ENCODE results near the gene CMTM8.

DNA sequence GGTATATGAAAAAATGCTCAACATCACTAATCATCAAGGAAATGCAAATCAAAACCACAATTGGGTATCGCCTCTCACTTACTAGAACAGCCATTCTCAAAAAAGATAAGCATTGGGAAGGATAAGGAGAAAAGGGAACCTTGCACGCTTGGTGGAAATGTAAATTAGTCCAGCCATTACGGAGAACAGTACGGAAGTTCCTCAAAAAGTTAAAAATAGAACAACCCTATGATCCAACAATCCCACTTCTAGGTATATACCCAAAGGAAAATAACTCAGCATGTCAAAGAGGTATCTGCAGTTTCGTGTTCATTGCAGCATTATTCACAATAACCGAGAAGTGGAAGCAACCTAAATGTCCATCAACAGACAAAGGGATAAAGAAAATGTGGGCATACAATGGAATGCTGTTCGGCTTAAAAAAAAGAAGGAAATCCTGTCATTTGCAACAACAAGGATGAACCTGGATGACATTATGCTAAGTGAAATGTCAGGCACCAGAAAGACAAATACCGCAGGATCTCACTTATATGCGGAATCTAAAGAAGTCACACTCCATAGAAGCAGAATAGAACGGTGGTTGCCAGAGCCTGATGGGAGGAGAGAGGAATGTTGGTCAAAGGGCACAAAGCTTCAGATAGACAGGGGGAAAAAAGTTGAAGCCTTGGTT is 141.5 kb downstream of the CMTM8 start:
- TF ChIP-seq, protein P1, sequence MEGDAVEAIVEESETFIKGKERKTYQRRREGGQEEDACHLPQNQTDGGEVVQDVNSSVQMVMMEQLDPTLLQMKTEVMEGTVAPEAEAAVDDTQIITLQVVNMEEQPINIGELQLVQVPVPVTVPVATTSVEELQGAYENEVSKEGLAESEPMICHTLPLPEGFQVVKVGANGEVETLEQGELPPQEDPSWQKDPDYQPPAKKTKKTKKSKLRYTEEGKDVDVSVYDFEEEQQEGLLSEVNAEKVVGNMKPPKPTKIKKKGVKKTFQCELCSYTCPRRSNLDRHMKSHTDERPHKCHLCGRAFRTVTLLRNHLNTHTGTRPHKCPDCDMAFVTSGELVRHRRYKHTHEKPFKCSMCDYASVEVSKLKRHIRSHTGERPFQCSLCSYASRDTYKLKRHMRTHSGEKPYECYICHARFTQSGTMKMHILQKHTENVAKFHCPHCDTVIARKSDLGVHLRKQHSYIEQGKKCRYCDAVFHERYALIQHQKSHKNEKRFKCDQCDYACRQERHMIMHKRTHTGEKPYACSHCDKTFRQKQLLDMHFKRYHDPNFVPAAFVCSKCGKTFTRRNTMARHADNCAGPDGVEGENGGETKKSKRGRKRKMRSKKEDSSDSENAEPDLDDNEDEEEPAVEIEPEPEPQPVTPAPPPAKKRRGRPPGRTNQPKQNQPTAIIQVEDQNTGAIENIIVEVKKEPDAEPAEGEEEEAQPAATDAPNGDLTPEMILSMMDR (IDR thresholded peaks at IDR 0.05), result no peak
- no peak for TF ChIP-seq POLR2AphosphoS5 (IDR thresholded peaks at IDR 0.05; ENCODE audit: insufficient read depth in 1 of 2, low read depth in 1 of 2)
- TF ChIP-seq POLR2A (IDR thresholded peaks at IDR 0.05), result no peak
